Vagina (tissue), 2 donors: Measurements from ENCODE around the gene EIF3D.

Source experiments
- POLR2A ChIP-seq, 2 donors: fragments of 450-650 bp; IDR thresholded peaks; one replicate each; pipeline ENCODE4 v1.6.1; 2017; ENCODE audit warnings: antibody characterized with exemption in 2 of 2, mild to moderate bottlenecking in 2 of 2, moderate library complexity in 2 of 2
- POLR2AphosphoS5 ChIP-seq, 2 donors: sonication (generic); formaldehyde crosslinking; IDR thresholded peaks; one replicate each; pipeline ENCODE4 v1.9.0; 2017; ENCODE audit warnings: antibody characterized with exemption in 2 of 2, mild to moderate bottlenecking in 2 of 2, low read depth in 1 of 2; ENCODE audit not compliant: insufficient read depth in 1 of 2
- TF ChIP-seq, protein P1 (sequence below), 3 experiments: fragments of 450-650 bp in 2 of 3; fragments of 200-600 bp in 1 of 3; sonication (generic) in 1 of 3; IDR thresholded peaks; one replicate each; pipeline ENCODE4 v1.5.1; 2017 to 2019; ENCODE audit warnings: antibody characterized with exemption in 3 of 3, mild to moderate bottlenecking in 2 of 3, moderate library complexity in 2 of 3

GRCh38 chr22:36564422-36565158 is 35.6 kb upstream of the EIF3D start:
- TF ChIP-seq, protein P1, sequence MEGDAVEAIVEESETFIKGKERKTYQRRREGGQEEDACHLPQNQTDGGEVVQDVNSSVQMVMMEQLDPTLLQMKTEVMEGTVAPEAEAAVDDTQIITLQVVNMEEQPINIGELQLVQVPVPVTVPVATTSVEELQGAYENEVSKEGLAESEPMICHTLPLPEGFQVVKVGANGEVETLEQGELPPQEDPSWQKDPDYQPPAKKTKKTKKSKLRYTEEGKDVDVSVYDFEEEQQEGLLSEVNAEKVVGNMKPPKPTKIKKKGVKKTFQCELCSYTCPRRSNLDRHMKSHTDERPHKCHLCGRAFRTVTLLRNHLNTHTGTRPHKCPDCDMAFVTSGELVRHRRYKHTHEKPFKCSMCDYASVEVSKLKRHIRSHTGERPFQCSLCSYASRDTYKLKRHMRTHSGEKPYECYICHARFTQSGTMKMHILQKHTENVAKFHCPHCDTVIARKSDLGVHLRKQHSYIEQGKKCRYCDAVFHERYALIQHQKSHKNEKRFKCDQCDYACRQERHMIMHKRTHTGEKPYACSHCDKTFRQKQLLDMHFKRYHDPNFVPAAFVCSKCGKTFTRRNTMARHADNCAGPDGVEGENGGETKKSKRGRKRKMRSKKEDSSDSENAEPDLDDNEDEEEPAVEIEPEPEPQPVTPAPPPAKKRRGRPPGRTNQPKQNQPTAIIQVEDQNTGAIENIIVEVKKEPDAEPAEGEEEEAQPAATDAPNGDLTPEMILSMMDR (IDR thresholded peaks at IDR 0.05) = no peak
- TF ChIP-seq POLR2A (IDR thresholded peaks at IDR 0.05) (no peak), POLR2AphosphoS5 (IDR thresholded peaks at IDR 0.05; ENCODE audit: insufficient read depth in 1 of 2, low read depth in 1 of 2) (no peak)
